HG03175 (cell line): ENCODE results near the gene C1orf56.
"Not testable (repeated sequence)": the region's sequence is repeated elsewhere in the genome, so short reads cannot be mapped to it uniquely, and the experiment has no call there.

Experiments
- ATAC-seq: cut with Tn5 transposase; IDR thresholded peaks from one replicate; pipeline ENCODE4 v1.9.1; 2021; ENCODE audit warnings: mild to moderate bottlenecking, moderate library complexity; ENCODE audit not compliant: unreplicated experiment

The C1orf56 gene

DNA sequence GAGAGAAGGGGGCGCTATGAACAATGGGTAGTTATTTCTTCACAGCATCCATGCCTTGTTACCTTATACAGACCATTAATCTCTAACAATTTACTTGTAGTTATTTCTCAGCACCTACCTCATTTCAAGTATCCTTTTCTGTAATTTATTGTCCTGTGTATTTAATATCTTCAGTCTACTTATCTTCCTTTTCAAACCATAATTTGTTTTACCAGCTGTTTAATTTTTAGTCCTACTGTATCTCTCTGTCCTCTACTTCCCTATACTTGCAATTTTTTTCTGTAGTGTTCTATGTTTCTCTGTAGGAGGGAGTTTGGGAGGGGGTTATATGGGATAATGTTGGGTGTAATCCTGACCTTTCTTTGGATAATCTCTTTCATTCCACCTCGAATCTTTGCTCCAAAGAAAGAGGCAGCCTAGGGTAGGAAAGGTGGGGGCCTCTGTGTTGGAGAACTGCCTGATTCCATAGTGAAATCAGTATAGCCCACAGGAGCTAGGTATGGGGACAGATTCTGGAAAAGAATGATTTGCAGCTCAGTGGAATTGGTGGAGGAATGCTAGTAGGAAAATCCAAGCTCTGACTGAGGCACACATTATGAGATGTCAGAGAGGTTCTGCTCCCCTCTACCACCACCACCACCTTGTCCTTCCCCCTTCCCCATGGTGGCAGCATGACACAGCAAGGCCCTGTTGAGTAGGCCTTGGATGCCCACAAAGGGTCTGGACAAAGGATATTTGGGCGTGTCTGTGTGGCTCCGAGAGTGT lies 13.3 kb downstream of the C1orf56 start:
- ATAC-seq = no peak

DNA sequence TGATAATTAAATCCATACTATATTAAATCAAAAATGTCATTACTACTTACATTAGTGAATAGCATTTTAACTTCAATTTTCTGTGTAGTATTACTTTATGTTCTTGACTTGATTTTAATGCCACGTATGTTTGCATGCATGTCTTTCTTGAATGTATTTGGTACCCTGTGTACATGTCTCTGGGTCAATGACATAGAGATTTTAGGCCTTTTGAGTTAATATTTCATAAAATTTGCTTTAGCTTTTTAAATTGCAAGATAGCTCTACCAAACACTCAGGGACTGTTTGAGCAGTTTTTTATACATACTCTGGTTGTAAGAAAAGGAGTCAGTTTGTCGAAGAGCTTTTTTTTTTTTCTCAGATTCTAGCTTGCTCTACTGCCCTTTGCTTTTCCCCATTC lies 14.2 kb downstream of the C1orf56 start:
- no peak for ATAC-seq

DNA sequence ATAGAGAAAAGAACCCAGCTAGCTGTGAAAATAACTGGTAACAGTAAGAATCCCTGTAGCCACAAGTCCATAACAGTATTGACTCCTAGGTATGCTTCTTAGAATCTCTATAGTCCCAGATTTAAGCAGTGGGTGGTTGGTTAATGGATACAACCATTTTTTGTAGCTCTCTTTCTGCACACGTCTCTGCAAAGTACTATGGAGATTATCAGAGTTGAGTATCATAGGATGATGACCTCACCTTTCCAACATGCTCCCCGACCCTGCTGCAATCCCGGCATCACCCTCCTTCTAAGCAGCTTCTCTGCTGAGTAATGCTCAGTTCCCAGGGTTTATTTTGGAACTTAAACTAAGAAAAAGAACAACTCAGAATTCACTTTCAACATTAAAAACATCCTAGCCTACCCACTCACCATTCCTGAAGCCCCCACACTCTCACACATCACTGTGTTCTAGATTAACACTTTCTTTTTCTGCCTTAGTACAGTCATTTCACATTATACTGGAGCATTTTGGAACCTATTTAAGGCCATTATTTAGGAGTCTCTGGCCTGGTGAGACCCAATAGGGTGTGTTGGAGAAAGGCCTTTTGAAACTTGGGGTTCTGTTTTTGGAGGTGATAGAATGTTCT lies 15.3 kb downstream of the C1orf56 start:
- ATAC-seq = no peak

DNA sequence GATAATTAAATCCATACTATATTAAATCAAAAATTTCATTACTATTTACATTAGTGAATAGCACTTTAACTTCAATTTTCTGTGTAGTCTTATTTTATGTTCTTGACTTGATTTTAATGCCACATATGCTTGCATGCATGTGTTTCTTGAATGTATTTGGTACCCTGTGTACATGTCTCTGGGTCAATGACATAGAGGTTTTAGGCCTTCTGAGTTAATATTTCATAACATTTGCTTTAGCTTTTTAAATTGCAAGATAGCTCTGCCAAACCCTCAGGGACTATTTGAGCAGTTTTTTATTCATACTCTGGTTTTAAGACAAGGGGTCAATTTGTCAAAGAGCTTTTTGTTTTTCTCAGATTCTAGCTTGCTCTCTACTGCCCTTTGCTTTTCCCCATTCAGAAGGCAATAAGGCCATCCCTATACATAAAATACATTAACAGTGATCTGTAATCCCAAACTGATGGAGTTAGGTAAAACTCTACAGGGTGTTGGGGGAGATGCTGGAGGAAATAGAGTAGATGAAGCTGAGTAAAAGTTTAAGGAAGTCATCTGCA lies 17.6 kb downstream of the C1orf56 start:
- no peak for ATAC-seq

DNA sequence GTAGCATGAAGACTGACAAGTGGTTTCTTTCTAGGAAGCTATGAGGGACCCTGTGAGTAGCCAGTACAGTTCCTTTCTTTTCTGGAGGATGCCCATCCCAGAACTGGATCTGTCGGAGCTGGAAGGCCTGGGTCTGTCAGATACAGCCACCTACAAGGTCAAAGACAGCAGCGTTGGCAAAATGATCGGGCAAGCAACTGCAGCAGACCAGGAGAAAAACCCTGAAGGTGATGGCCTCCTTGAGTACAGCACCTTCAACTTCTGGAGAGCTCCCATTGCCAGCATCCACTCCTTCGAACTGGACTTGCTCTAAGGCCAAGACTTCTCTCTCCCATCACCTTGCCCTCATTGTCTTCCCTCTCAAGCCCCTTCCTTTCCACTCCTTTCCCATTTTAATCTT lies 19.6 kb downstream of the C1orf56 start:
- ATAC-seq = no peak

DNA sequence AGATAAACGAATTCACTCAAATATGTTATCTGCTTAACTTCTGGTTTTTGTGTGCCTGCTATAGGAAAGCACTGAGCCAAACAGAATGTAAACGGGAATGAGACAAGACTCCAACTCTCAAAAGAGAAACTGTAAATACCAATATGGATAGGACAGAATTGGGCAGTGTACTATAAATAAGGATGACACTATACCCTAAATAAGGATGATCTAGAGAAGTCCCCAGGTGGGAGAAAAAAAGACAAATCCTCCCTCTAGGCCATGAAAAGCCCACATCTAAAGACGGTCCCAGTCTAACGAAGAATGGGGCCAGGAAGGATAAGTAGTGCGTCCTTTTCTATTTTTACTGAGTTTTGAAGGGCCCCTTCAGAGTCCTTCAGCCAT lies 21.5 kb downstream of the C1orf56 start:
- no peak for ATAC-seq

- ATAC-seq = peak; percentile 86
Measured at GRCh38 chr1:151070474-151071276, 23.1 kb downstream of the C1orf56 start, which contains the start of gene GABPB2. Gene GABPB2 (plus strand): TSS chr1:151070761. CDS start chr1:151088190, 17,429 bp downstream.

DNA sequence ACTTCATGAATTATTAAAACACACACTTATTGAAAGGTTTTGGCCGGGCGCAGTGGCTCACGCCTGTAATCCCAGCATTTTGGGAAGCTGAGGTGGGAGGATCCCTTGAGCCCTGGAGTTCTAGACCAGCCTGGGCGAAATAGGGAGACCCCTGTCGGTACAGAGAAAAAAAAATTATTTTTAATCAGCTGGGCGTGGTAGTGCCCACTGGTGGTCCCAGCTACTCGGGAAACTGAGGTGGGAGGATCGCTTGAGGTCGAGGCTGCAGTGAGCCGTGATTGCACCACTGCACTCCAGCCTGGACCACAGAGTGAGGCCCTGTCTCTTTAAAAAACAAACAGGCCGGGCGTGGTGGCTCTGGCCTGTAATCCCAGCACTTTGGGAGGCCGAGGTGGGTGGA lies 24.7 kb downstream of the C1orf56 start:
- no peak for ATAC-seq

- no peak for ATAC-seq
Measured at GRCh38 chr1:151085953-151086559, 38.5 kb downstream of the C1orf56 start.

GRCh38 chr1:151097426-151097825 lies 49.9 kb downstream of the C1orf56 start:
- not testable (repeated sequence) for ATAC-seq

DNA sequence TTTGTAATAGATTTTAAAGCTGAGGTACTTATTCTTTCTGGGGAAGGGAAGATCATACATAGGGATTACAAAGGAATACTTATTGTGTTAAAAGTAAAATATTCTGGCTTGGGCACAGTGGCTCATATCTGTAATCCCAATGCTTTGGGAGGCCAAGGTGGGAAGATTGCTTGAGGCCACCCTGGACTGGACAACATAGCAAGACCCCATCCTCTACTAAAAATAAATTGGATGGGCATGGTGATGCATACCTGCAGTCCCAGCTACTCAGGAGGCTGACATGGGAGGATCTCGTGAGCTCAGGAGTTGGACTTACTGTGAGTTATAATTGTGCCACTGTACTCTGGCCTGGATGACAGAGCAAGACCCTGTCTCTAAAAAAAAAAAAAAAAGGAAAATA lies 50.6 kb downstream of the C1orf56 start:
- ATAC-seq = no peak
